Muscle of leg (tissue), 16 donors: ENCODE data around the gene MAGEA2B. TPM values are rescaled to one million over a fixed set of nuclear protein-coding genes. Genes with fewer than 3 reads are reported as not detected.
"Not testable (repeated sequence)": the region's sequence is repeated elsewhere in the genome, so short reads cannot be mapped to it uniquely, and the experiment has no call there.

Source experiments
- DNase-seq: peaks from one replicate; pipeline ENCODE4 v3.0.0; 2013
- H3K27ac ChIP-seq: one replicate; pipeline ENCODE4 v1.5.1; 2013; ENCODE audit warnings: mild to moderate bottlenecking, low read length, control low read depth
- H3K27me3 ChIP-seq: one replicate; pipeline ENCODE4 v1.6.1; 2013; ENCODE audit warnings: low read length; ENCODE audit not compliant: control insufficient read depth, insufficient read depth
- H3K36me3 ChIP-seq: one replicate; pipeline ENCODE4 v1.6.1; 2013; ENCODE audit warnings: low read length; ENCODE audit not compliant: control insufficient read depth, insufficient read depth
- H3K4me1 ChIP-seq: one replicate; pipeline ENCODE4 v1.6.1; 2013; ENCODE audit warnings: low read length; ENCODE audit not compliant: control insufficient read depth, insufficient read depth
- H3K4me3 ChIP-seq: one replicate; pipeline ENCODE4 v1.5.1; 2013; ENCODE audit warnings: low read length, control low read depth
- H3K9me3 ChIP-seq: replicated peaks from 2 replicates; pipeline ENCODE4 v1.6.1; 2013; ENCODE audit warnings: low read depth, low read length; ENCODE audit not compliant: control insufficient read depth
- WGBS: methylation state at CpG from one replicate; pipeline ENCODE4 v1.1.5; 2013; ENCODE audit warnings: missing lambda C conversion rate; ENCODE audit not compliant: insufficient coverage; 5-methylcytosine and 5-hydroxymethylcytosine counted together
- long read RNA-seq, 11 donors: transcript quantifications; one replicate each; lab custom pipeline, GENCODE V29; 2026
- polyA plus RNA-seq, 8 donors: library from polyadenylated mRNA; unstranded; fragments of 120-200 nt; gene quantifications; one replicate each; pipeline versions ENCODE4 v1.2.1 to v1.2.3, GENCODE V29; 2013; ENCODE audit warnings: inconsistent platforms in 1 of 8, low replicate concordance in 1 of 8; ENCODE audit not compliant: insufficient read length in 8 of 8, insufficient read depth in 1 of 8
- total RNA-seq: library from RNA; stranded (reverse); fragments of 120-200 nt; gene quantifications from one replicate; pipeline ENCODE4 v1.2.4, GENCODE V29; 2013

The MAGEA2B gene, protein sequence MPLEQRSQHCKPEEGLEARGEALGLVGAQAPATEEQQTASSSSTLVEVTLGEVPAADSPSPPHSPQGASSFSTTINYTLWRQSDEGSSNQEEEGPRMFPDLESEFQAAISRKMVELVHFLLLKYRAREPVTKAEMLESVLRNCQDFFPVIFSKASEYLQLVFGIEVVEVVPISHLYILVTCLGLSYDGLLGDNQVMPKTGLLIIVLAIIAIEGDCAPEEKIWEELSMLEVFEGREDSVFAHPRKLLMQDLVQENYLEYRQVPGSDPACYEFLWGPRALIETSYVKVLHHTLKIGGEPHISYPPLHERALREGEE
- not detected for total RNA-seq
- not detected for polyA plus RNA-seq
- long read RNA-seq, donor 1, result 0 reads
- long read RNA-seq, donor 2, result 0 reads
- long read RNA-seq, donor 3, result 0 reads
- long read RNA-seq, donor 4, result 0 reads
- long read RNA-seq, donor 5, result 0 reads
- long read RNA-seq, donor 6, result 0 reads
- long read RNA-seq, donor 7, result 0 reads
- long read RNA-seq, donor 8, result 0 reads
- long read RNA-seq, donor 9, result 0 reads
- long read RNA-seq, donor 10, result 0 reads
- long read RNA-seq, donor 11, result 0 reads

DNA sequence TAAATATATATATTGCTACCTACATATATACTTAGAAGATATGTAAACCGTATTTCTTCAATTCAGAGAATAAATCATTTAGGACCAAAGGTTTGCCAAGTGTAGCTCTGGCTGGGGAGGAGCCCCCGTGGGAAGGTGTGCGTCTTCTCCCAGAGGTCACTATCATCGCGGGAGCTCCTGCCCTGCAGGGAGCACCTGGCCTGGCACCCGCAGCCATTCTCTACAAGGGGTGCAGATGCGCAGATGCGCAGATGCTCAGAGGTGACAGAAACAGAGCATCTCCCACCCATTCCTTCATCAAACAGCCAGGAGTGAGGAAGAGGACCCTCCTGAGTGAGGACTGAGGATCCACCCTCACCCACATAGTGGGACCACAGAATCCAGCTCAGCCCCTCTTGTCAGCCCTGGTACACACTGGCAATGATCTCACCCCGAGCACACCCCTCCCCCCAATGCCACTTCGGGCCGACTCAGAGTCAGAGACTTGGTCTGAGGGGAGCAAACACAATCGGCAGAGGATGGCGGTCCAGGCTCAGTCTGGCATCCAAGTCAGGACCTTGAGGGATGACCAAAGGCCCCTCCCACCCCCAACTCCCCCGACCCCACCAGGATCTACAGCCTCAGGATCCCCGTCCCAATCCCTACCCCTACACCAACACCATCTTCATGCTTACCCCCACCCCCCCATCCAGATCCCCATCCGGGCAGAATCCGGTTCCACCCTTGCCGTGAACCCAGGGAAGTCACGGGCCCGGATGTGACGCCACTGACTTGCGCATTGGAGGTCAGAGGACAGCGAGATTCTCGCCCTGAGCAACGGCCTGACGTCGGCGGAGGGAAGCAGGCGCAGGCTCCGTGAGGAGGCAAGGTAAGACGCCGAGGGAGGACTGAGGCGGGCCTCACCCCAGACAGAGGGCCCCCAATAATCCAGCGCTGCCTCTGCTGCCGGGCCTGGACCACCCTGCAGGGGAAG lies at the start of gene MAGEA2B:
MAGEA2B (plus strand) TSS at position 814 of the 973 bp plus-strand sequence. CDS start 2,479 bp downstream, outside the sequence.
- DNase-seq, H3K27ac ChIP-seq, H3K9me3 ChIP-seq, H3K36me3 ChIP-seq, H3K27me3 ChIP-seq, H3K4me1 ChIP-seq, H3K4me3 ChIP-seq: not testable (repeated sequence)
- WGBS, result no CpG with 5 or more reads among the region's 35 CpGs

DNA sequence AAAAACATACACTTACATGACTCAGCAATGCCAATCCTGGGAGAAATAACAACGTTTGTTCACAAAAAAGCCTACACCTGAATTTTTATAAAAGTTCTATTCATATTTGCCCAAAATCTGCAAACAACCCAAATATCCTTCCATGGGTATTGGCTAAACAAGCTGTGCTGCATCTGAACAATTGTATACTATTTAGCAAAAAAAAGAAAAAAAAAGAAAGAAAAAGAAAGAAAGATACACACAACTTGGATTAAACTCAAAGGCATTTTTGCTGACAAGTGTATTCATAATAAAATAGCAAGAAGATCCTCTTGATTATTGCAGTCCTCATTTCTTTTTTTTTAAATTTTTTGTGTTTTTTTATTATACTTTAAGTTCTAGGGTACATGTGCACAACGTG lies 40.3 kb upstream of the MAGEA2B start:
- Histone ChIP-seq H3K4me3 (no peak overlapping the region), H3K4me1 (no peaks in the 10 kb centered on the region), H3K27me3 (peaks cover 3% of the 10 kb centered on the region), H3K36me3 (no peaks in the 10 kb centered on the region), H3K27ac (no peak overlapping the region), H3K9me3 (no peaks in the 10 kb centered on the region)
- WGBS, result no CpG with 5 or more reads among the region's 2 CpGs
- DNase-seq, result no peak

GRCh38 chrX:152674652-152675051 lies 39.8 kb upstream of the MAGEA2B start:
- H3K27me3 ChIP-seq, H3K4me3 ChIP-seq, DNase-seq, H3K4me1 ChIP-seq, H3K36me3 ChIP-seq, H3K9me3 ChIP-seq, H3K27ac ChIP-seq: not testable (repeated sequence)
- no CpG with 5 or more reads among the region's 3 CpGs for WGBS

GRCh38 chrX:152681012-152681411 lies 33.4 kb upstream of the MAGEA2B start:
- not testable (repeated sequence) for H3K36me3 ChIP-seq, H3K27ac ChIP-seq, H3K4me3 ChIP-seq, H3K4me1 ChIP-seq, H3K9me3 ChIP-seq, DNase-seq, H3K27me3 ChIP-seq
- WGBS, result no CpG with 5 or more reads among the region's 3 CpGs

DNA sequence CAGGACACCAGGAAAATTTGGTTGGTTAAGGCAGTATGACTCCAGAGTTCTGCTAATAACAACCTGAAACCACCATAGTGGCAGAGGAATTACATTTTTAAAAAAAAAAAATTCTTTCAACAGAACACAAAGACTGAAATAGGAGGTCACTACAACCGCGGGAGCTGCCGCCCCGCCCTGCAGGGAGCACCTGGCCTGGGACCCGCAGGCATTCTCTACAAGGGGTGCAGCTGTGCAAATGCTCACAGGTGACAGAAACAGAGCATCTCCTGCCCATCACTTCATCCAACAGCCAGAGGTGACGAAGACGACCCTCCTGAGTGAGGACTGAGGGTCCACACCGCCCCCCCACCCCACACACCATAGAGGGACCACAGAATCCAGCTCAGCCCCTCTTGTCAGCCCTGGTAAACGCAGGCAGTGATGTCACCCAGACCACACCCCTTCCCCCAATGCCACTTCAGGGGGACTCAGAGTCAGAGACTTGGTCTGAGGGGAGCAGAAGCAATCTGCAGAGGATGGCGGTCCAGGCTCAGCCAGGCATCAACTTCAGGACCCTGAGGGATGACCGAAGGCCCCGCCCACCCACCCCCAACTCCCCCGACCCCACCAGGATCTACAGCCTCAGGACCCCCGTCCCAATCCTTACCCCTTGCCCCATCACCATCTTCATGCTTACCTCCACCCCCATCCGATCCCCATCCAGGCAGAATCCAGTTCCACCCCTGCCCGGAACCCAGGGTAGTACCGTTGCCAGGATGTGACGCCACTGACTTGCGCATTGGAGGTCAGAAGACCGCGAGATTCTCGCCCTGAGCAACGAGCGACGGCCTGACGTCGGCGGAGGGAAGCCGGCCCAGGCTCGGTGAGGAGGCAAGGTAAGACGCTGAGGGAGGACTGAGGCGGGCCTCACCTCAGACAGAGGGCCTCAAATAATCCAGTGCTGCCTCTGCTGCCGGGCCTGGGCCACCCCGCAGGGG lies 16.2 kb upstream of the MAGEA2B start, which contains the start of gene MAGEA3:
MAGEA3 (plus strand) TSS at position 843 of the 980 bp plus-strand sequence. CDS start 2,039 bp downstream, outside the sequence.
- DNase-seq, H3K9me3 ChIP-seq, H3K27me3 ChIP-seq, H3K4me1 ChIP-seq, H3K4me3 ChIP-seq, H3K27ac ChIP-seq, H3K36me3 ChIP-seq: not testable (repeated sequence)
- no CpG with 5 or more reads among the region's 34 CpGs for WGBS

GRCh38 chrX:152700390-152700789 lies 14.0 kb upstream of the MAGEA2B start:
- H3K9me3 ChIP-seq, H3K4me3 ChIP-seq, H3K27me3 ChIP-seq, H3K27ac ChIP-seq, H3K4me1 ChIP-seq, H3K36me3 ChIP-seq, DNase-seq: not testable (repeated sequence)
- no CpG with 5 or more reads among the region's 5 CpGs for WGBS

GRCh38 chrX:152706500-152706899 lies 7.9 kb upstream of the MAGEA2B start:
- H3K9me3 ChIP-seq, DNase-seq, H3K36me3 ChIP-seq, H3K27me3 ChIP-seq, H3K4me3 ChIP-seq, H3K27ac ChIP-seq, H3K4me1 ChIP-seq: not testable (repeated sequence)
- 56% methylated on average over 2 of the region's 7 CpGs for WGBS

DNA sequence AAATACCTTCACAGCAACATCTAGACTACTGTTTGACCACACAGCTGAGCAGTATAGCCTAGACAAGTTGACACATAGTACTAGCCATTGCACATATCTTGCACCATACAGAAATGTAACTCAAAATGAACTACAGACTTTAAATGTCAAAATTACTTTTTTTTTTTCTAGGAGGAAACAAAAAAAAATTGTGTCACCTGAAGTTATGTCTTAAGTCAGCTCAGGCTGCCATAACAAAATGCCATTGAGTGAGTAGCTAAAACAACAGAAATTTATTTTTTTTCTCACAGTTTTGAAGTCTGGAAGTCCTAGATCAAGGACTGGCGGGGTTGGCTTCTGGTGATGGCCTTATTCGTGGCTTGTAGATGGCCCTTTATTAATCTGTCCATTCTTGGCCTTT lies 5.3 kb upstream of the MAGEA2B start, which contains the start of gene CSAG2:
CSAG2 (minus strand) TSS at position 101 of the 400 bp plus-strand sequence. CDS start 161 bp downstream, outside the sequence.
- H3K27me3 ChIP-seq, DNase-seq, H3K27ac ChIP-seq, H3K4me1 ChIP-seq, H3K9me3 ChIP-seq, H3K36me3 ChIP-seq, H3K4me3 ChIP-seq: not testable (repeated sequence)
- WGBS, result no CpG with 5 or more reads among the region's 2 CpGs

DNA sequence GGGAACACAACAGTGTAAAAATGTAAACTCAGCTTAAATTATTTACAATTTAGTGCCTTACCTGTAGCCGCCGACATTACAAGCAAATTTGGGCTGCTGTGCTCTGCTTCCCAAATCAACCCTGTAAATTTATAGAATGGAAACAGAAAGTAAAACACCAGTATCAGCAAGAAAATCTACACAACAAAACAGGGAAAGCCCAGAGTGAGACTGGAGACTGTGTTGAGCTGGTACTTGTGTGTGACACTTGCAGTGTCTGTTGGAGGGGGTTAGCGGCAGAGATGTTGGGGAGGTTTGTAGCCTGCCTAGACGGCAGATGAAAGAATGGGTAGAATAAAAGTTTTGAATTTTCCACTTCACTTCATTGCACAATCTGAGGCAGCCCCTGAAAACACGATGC lies 1.2 kb upstream of the MAGEA2B start:
- H3K27ac ChIP-seq, DNase-seq, H3K36me3 ChIP-seq, H3K4me1 ChIP-seq, H3K27me3 ChIP-seq, H3K4me3 ChIP-seq, H3K9me3 ChIP-seq: not testable (repeated sequence)
- no CpG with 5 or more reads among the region's 5 CpGs for WGBS
